ENCODE data around the gene CACNA1S. TPM values are rescaled to one million over a fixed set of nuclear protein-coding genes. Genes with fewer than 3 reads are reported as not detected.

Gene CACNA1S
- polyA plus RNA-seq, 1 donor = 56.1 TPM

- DNase-seq (ENCODE audit: low read depth) = no peak
Observed at GRCh38 chr1:201093962-201094361, 18.3 kb downstream of the CACNA1S start.

- no peak for DNase-seq (ENCODE audit: low read depth)
Observed at GRCh38 chr1:201093561-201093960, 18.7 kb downstream of the CACNA1S start.

- no peak for DNase-seq (ENCODE audit: low read depth)
Observed at GRCh38 chr1:201092738-201093137, 19.5 kb downstream of the CACNA1S start.

GRCh38 chr1:201091256-201091655, 21.0 kb downstream of the CACNA1S start:
- no peak for DNase-seq (ENCODE audit: low read depth)

- DNase-seq (ENCODE audit: low read depth) = no peak
Observed at GRCh38 chr1:201090541-201090940, 21.7 kb downstream of the CACNA1S start.

- DNase-seq (ENCODE audit: low read depth) = no peak
Observed at GRCh38 chr1:201089596-201089995, 22.6 kb downstream of the CACNA1S start.

GRCh38 chr1:201088901-201089525, 23.2 kb downstream of the CACNA1S start:
- DNase-seq (ENCODE audit: low read depth) = no peak

GRCh38 chr1:201088395-201088794, 23.8 kb downstream of the CACNA1S start:
- DNase-seq (ENCODE audit: low read depth) = no peak

- no peak for DNase-seq (ENCODE audit: low read depth)
Observed at GRCh38 chr1:201085902-201086735, 26.1 kb downstream of the CACNA1S start.

GRCh38 chr1:201084295-201084694, 27.9 kb downstream of the CACNA1S start:
- DNase-seq (ENCODE audit: low read depth) = no peak

- DNase-seq (ENCODE audit: low read depth) = no peak
Observed at GRCh38 chr1:201083741-201084140, 28.5 kb downstream of the CACNA1S start.

- no peak for DNase-seq (ENCODE audit: low read depth)
Observed at GRCh38 chr1:201080135-201080534, 32.1 kb downstream of the CACNA1S start.

- DNase-seq (ENCODE audit: low read depth) = no peak
Observed at GRCh38 chr1:201077736-201078135, 34.5 kb downstream of the CACNA1S start.

- no peak for DNase-seq (ENCODE audit: low read depth)
Observed at GRCh38 chr1:201077116-201077515, 35.1 kb downstream of the CACNA1S start.

GRCh38 chr1:201076092-201076491, 36.1 kb downstream of the CACNA1S start:
- no peak for DNase-seq (ENCODE audit: low read depth)

GRCh38 chr1:201074018-201074417, 38.2 kb downstream of the CACNA1S start:
- DNase-seq (ENCODE audit: low read depth) = no peak

- no peak for DNase-seq (ENCODE audit: low read depth)
Observed at GRCh38 chr1:201072922-201073321, 39.3 kb downstream of the CACNA1S start.

GRCh38 chr1:201072149-201072548, 40.1 kb downstream of the CACNA1S start:
- DNase-seq (ENCODE audit: low read depth) = no peak

- no peak for DNase-seq (ENCODE audit: low read depth)
Observed at GRCh38 chr1:201069636-201070035, 42.6 kb downstream of the CACNA1S start.

GRCh38 chr1:201068976-201069375, 43.2 kb downstream of the CACNA1S start:
- no peak for DNase-seq (ENCODE audit: low read depth)

- no peak for DNase-seq (ENCODE audit: low read depth)
Observed at GRCh38 chr1:201066986-201067385, 45.2 kb downstream of the CACNA1S start.

GRCh38 chr1:201065686-201066085, 46.5 kb downstream of the CACNA1S start:
- no peak for DNase-seq (ENCODE audit: low read depth)

- no peak for DNase-seq (ENCODE audit: low read depth)
Observed at GRCh38 chr1:201064806-201065205, 47.4 kb downstream of the CACNA1S start.

Measured in forelimb muscle (tissue), 1 donor.